Mucosa of stomach (tissue), 1 donor: ENCODE data around the gene ALPL.

ENCODE experiments used
- H3K27me3 ChIP-seq: one replicate; pipeline ENCODE4 v1.7.0; 2013; ENCODE audit warnings: mild to moderate bottlenecking, low read length; ENCODE audit not compliant: control insufficient read depth, insufficient read depth
- H3K36me3 ChIP-seq: one replicate; pipeline ENCODE4 v1.7.0; 2013; ENCODE audit warnings: low read length; ENCODE audit not compliant: control insufficient read depth, insufficient read depth
- H3K4me1 ChIP-seq: one replicate; pipeline ENCODE4 v1.7.0; 2013; ENCODE audit warnings: mild to moderate bottlenecking, low read length; ENCODE audit not compliant: control insufficient read depth, insufficient read depth
- H3K4me3 ChIP-seq: one replicate; pipeline ENCODE4 v1.7.0; 2013; ENCODE audit warnings: low read length
- H3K9ac ChIP-seq: one replicate; pipeline ENCODE4 v1.7.0; 2013; ENCODE audit warnings: mild to moderate bottlenecking, low read length, moderate library complexity
- H3K9me3 ChIP-seq: one replicate; pipeline ENCODE4 v1.7.0; 2013; ENCODE audit warnings: mild to moderate bottlenecking, low read length, moderate library complexity; ENCODE audit not compliant: control insufficient read depth
- donor health status: Pancreatic carcinoma.

Gene ALPL

DNA sequence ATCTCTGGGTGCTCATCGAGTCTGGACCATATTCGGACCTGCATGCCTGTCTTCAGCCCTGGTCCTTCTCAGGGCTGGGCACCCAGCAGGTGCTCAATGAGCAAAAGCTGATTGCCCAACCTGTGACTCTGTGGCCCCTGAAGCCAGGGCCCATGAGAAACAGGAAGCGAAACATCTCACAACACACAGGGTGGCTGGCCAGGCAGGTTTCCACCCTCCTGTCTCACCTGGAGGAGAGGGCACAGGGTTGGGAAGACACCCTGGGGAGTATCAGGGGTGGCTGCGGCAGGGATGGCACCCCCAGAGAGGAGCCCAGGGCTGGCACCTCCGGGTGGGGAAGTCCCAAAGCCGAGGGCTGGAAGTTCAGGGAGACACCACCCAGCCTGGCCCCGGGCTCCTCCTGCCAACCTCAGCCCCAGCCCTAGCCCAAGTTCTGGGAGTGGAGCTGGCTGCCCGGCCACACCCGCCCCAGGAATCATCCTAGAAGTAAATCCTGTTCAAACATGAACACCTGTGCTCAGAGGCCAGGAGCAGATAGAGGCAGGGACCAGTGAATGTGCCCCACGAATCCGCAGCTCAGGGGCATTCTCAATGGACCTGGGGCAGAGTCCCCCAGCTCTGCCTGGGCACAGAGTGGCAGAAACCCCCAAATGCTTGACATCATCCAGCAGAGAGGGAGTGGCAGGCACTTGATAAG lies 105.3 kb downstream of the ALPL start:
- Histone ChIP-seq H3K9ac (no peak overlapping the region), H3K36me3 (no peaks in the 10 kb centered on the region), H3K4me1 (peaks cover 13% of the 10 kb centered on the region), H3K27me3 (peaks cover 3% of the 10 kb centered on the region), H3K9me3 (no peaks in the 10 kb centered on the region), H3K4me3 (no peak overlapping the region)

DNA sequence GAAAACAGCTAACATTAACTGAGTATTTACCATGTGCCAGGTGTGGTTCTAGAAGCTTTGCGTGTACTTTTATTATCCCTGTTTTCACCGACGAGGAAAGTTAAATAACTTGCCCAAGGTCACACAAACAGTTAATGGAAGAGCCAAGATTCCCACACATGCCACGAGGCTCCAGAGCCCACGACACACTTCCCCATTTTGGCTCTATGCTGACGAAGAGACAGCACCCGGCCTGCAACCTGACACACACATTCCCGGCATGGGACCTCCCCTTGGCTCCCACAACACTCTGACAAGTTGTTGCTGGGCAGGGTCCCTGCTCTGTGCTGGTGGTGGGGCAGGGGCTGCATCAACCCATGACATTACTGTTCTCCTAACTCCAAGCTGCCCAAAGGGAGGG lies 107.1 kb downstream of the ALPL start:
- peaks cover 31% of the 10 kb centered on the region for H3K4me1 ChIP-seq
- no peak overlapping the region for H3K9ac ChIP-seq
- H3K4me3 ChIP-seq, result no peak overlapping the region
- no peaks in the 10 kb centered on the region for H3K9me3 ChIP-seq
- peaks cover 7% of the 10 kb centered on the region for H3K27me3 ChIP-seq
- H3K36me3 ChIP-seq, result no peaks in the 10 kb centered on the region

DNA sequence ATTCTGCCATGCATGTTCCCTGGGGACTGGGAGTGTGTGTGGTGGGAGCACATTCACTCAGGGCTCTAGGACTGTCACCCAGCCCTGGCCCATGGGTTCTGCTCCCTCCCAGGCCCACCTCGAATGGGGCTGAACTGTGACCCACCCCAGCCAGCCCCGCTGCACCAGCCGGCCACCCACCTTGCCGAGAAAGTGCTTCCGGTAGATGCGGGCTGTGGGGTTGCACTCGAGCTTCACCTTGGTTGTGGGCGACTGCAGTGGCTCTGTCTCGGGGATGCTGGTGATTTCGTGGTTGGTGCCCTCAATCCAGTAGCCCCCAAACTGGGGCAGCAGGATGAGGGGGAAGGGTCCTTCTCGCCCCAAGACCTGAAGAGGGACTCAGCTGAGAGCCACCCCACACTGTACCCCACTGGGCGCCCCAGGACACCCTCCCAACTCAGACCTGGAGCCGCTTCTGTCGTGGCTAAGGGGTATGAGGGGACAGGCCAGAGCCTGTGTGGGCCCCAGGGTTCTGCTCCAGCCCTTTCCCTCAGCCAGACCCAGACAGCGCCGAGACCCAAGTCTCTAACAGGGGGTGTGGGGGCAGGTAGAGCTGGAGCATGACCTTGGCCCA lies 108.0 kb downstream of the ALPL start:
- peaks cover 7% of the 10 kb centered on the region for H3K27me3 ChIP-seq
- no peaks in the 10 kb centered on the region for H3K36me3 ChIP-seq
- peaks cover 38% of the 10 kb centered on the region for H3K4me1 ChIP-seq
- no peak overlapping the region for H3K9ac ChIP-seq
- no peak overlapping the region for H3K4me3 ChIP-seq
- H3K9me3 ChIP-seq, result no peaks in the 10 kb centered on the region

DNA sequence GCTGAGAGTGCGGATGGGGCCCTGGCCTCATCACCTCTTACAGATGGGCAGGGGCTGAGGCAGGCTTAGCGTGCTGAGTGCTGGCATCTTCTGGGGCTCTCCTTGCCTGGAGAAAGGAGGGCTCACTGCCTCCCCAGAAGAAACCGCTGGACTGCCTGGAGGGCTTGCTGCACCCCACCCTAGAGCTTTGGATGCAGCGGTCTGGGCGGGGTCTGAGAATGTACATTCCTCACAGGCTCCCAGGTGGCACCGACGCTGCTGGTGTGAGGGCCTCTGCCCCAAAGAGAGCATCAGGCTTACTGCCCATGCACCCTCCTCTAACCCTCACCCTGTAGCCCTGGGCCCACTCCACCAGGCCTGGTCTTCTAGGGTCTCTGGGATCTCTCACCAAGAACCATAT lies 108.8 kb downstream of the ALPL start:
- no peaks in the 10 kb centered on the region for H3K9me3 ChIP-seq
- peaks cover 7% of the 10 kb centered on the region for H3K27me3 ChIP-seq
- no peak overlapping the region for H3K9ac ChIP-seq
- no peaks in the 10 kb centered on the region for H3K36me3 ChIP-seq
- no peak overlapping the region for H3K4me3 ChIP-seq
- peaks cover 43% of the 10 kb centered on the region for H3K4me1 ChIP-seq

DNA sequence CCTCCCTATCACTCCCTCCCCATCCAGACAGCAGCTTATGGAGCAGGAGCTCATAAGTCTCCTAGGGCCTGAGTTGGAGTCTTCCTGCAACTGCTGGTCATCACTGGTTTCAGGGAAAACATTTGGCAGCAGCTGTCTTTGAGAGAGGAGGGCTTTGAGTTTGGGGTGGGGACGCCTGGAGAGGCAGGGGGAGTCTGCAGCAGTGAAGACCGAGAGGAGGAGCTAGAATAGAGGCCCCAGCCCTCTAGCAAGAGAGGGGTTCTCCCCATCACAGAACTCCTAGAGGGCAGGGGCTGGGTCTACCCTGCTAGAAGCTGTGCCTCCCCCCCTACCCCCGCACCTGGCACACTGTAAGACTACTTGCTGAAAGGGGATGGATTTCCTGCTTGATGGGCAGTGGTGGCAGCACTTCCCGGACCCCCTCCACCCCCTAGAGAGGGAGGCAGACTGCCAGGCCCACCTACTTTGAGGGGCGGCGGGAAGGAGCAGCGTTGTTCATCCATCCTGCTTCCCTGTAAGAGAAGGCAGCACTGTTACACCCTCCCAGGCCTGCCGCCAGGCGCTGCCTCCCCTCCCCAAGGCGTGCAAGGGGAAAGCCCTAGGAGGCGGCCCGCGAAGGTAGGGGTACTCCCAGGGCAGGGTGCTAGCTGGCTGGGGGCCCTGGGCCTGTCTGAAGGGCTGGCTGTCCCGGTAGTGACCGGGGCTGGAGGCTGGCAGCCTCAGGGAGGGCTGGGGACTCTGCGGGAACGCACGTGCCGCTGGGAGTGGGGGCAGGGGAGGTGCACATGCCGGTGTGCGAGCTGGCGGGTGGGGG lies 109.5 kb downstream of the ALPL start:
- H3K9me3 ChIP-seq, result no peaks in the 10 kb centered on the region
- no peak overlapping the region for H3K4me3 ChIP-seq
- H3K4me1 ChIP-seq, result peaks cover 51% of the 10 kb centered on the region
- no peak overlapping the region for H3K9ac ChIP-seq
- H3K36me3 ChIP-seq, result no peaks in the 10 kb centered on the region
- H3K27me3 ChIP-seq, result peaks cover 7% of the 10 kb centered on the region

DNA sequence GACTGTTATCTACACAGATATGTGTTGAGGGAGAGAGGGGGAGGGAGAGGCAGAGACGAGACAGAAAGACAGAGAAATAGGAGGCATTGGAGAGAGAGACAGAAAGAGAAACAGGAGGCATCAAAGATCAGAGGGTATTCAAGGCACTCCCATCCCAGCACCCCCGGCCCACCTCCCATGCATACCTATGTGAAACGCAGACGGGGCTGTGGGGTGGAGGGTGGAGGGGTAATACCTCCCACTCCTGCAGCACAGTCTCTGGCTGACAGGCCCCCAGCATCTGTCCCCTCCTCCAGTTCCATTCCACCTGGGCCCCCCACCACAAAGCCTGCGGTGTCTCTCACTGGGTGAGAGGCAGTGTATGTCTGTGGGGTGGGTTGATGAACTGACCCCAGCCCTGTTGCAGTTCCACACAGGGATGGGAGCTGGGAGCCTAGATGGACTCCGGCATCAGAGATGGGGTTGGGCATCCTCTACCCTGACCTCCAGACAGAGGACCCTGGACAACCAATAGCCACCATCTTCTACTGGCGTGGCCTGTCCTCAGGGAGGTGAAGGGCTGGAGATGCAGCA lies 110.2 kb downstream of the ALPL start:
- Histone ChIP-seq H3K4me3 (no peak overlapping the region), H3K9ac (no peak overlapping the region)

DNA sequence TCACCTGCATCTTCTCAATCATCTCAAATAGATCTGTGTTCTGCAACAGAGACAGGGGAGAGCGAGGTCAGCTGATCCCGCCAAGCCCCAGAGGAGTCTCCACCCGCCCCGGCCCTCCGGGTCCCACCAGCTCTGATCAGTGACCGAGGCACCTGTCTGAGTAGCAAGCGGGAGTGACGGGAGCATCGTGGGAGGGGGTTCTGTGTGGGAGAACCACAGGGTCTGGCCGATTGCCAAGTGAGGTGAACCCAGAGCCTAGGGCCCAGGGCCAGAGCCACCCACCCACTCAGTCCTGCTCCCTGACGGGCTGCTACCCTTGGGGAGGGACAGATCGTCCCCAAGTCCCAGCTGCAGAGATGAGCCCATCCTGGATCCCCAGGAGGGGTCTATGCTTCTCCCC lies 110.8 kb downstream of the ALPL start:
- Histone ChIP-seq H3K9me3 (no peaks in the 10 kb centered on the region), H3K9ac (no peak overlapping the region), H3K4me1 (peaks cover 55% of the 10 kb centered on the region), H3K36me3 (no peaks in the 10 kb centered on the region), H3K27me3 (peaks cover 7% of the 10 kb centered on the region), H3K4me3 (no peak overlapping the region)

More for the DNA sequence above, 110.2 kb downstream of the ALPL start:
- Histone ChIP-seq H3K9me3 (no peaks in the 10 kb centered on the region), H3K27me3 (peaks cover 7% of the 10 kb centered on the region), H3K36me3 (no peaks in the 10 kb centered on the region), H3K4me1 (peaks cover 55% of the 10 kb centered on the region)

DNA sequence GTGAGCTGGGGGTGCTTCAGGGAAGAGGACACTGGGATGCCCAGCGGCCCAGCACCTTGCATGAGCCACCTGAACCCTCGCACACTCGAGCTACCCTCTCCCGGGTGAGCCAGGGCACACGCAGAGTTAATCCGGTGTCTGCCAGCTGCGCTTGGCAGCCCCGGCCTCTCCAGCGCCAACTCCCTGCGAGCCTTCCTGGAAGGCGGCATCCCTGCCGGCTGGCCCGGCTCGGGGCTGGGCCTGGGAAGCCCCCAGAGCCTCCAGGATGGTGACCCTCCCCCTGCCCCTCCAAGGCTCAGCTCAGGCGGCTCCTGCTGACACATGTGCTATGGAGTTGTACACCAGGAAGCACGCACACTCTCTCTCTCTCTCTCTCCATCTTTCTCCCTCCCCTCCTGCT lies 111.3 kb downstream of the ALPL start:
- H3K9ac ChIP-seq, result no peak overlapping the region
- peaks cover 55% of the 10 kb centered on the region for H3K4me1 ChIP-seq
- H3K27me3 ChIP-seq, result peaks cover 7% of the 10 kb centered on the region
- no peaks in the 10 kb centered on the region for H3K9me3 ChIP-seq
- no peaks in the 10 kb centered on the region for H3K36me3 ChIP-seq
- no peak overlapping the region for H3K4me3 ChIP-seq

DNA sequence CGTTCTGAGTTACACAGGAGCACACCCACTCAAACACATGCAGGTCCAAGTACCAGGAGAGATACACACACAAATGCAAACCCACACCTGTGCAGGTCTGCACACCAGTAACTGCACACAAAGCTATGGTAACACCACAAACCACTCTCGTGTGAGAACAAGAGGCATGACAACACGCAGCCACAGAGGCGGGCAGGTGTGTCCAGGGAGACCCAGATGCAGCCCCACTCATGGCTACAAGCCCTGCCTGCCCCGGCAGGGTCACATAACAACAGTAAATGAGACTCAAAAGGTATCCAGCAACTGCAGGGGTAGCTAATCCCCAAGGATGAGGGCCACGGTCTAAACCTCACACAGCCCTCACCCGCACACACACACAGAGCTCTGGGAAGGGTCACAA lies 111.8 kb downstream of the ALPL start:
- H3K9me3 ChIP-seq, result no peaks in the 10 kb centered on the region
- peaks cover 7% of the 10 kb centered on the region for H3K27me3 ChIP-seq
- H3K36me3 ChIP-seq, result no peaks in the 10 kb centered on the region
- peaks cover 55% of the 10 kb centered on the region for H3K4me1 ChIP-seq
- H3K4me3 ChIP-seq, result no peak overlapping the region
- H3K9ac ChIP-seq, result no peak overlapping the region

DNA sequence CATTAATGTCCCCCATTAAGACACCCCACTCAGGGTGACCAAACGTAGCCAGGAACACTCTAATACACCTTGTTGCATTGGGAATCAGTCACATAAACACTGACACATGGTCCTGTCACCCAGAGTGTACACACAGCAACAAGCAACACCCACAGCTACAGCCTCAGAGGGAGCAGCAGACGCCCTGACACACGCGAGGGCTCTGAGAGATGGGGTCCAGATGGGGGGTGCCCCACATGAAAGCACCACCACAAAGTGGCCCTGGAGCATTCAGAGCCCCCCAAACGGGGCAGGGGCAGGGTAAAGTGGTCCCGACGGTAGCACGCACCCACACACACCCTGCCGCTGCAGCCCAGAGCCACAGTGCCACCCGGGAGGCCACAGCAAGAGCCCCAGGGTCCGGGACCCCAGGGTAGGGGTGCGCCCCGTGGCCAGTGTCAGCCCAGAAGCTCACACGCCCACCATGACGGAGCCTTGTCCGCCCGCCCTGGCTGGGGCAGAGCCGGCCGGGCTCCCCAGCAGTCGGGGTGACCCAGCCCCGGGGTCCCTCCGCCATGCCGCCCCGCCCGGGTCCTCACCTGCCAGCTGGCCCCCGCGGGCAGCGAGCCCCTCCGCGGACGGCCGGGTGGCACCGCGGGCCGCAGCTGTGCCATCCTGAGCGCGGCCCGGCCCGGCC lies 112.7 kb downstream of the ALPL start:
- Histone ChIP-seq H3K27me3 (peaks cover 7% of the 10 kb centered on the region), H3K9ac (no peak overlapping the region), H3K36me3 (no peaks in the 10 kb centered on the region), H3K4me3 (peak overlapping the region; percentile 18), H3K9me3 (no peaks in the 10 kb centered on the region), H3K4me1 (peaks cover 62% of the 10 kb centered on the region)

DNA sequence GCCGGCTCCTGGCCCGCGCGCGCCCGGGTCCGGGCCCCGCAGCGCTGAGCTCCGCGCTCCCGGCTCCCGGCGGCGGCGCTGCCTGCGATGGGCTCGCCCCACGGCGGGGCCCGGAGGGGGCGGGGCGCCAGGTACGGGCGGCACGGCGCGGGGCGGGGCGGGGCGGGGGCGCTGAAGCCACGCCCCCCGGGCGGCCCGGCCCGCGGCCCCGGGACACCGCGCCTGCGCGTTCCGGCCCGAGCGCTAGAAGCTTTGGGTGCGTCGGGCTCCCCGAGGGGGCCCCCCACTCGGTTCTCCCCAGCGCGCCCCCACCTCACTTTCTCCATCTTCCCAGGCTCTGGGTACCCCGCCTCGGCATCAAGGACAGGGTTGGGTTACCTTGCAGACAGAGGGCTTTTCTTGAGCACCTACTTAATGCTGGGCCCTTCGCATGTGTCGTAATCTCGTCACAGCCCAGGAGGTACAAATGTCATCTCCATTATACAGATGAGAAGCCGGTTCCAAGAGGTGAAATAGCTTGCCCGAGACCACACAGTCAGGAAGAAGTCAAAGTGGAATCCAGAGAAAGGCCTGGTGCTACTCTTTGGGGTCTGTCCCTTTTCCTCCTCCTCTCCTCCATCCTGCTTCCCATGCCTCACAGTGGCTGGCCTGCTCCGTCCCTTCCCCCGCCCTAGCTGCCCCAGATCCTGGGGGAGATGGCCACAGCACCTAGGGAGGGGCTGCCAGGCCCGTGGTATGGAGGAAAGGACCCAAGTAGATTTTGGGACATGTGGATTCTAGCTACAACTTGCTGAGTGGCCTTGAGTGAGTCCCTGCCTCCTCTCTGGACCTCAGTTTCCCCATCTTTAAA lies 113.5 kb downstream of the ALPL start:
- Histone ChIP-seq H3K27me3 (peaks cover 7% of the 10 kb centered on the region), H3K4me1 (peaks cover 66% of the 10 kb centered on the region), H3K9me3 (no peaks in the 10 kb centered on the region), H3K4me3 (no peak overlapping the region), H3K36me3 (no peaks in the 10 kb centered on the region), H3K9ac (peak overlapping the region; percentile 40)
